Measurements from ENCODE around the gene LRRK2. TPM values are rescaled to one million over a fixed set of nuclear protein-coding genes. Genes with fewer than 3 reads are reported as not detected.

The LRRK2 gene
- total RNA-seq, 1 experiment from 2014 or later: 0.33 TPM

- CTCF ChIA-PET: no interaction called here
Observed at GRCh38 chr12:40338071-40338470, 113.3 kb downstream of the LRRK2 start.

GRCh38 chr12:40338621-40339020, 113.8 kb downstream of the LRRK2 start:
- Histone ChIP-seq H3K4me1 (ENCODE audit: insufficient read depth, low read length) (no peaks in the 10 kb centered on the region), H3K9me2 (replicated peaks; ENCODE audit: low read length) (no peaks in the 10 kb centered on the region), H3K27ac (ENCODE audit: low read length) (no peak overlapping the region), H3K36me3 (ENCODE audit: low read depth, low read length) (no peaks in the 10 kb centered on the region), H3K4me2 (ENCODE audit: low read length) (no peak overlapping the region), H3K79me2 (ENCODE audit: low read length) (no peaks in the 10 kb centered on the region), H3F3A (ENCODE audit: low read length, unreplicated experiment) (no peaks in the 10 kb centered on the region), H3K4me3 (ENCODE audit: low read length) (no peak overlapping the region), H2AFZ (ENCODE audit: low read length) (no peak overlapping the region), H3K9ac (ENCODE audit: low read length) (no peak overlapping the region), H4K20me1 (ENCODE audit: low read length) (no peaks in the 10 kb centered on the region), H3K9me3 (ENCODE audit: low read length) (no peaks in the 10 kb centered on the region), H3K27me3 (ENCODE audit: low read length) (peaks cover 9% of the 10 kb centered on the region)
- ATAC-seq: no peak
- POLR2A ChIA-PET (ENCODE audit: unreplicated experiment): no interaction called here
- no TSS peak for BruUV-seq (replicated peaks)
- CTCF ChIA-PET: no interaction called here
- intact Hi-C loops (cut with micrococcal nuclease): no loop called here
- no peak for DNase-seq
- TF ChIP-seq EZH2 (IDR thresholded peaks at IDR 0.05; ENCODE audit: low read length, unreplicated experiment) (no peak), CTCF (conservative IDR thresholded peaks at IDR 0.05; ENCODE audit: low read depth, low read length) (no peak), EZH2phosphoT487 (IDR thresholded peaks at IDR 0.05; ENCODE audit: borderline replicate concordance, low read length) (no peak)

More at GRCh38 chr12:40338071-40338470, 113.3 kb downstream of the LRRK2 start:
- Histone ChIP-seq H4K20me1 (ENCODE audit: low read length) (no peaks in the 10 kb centered on the region), H3F3A (ENCODE audit: low read length, unreplicated experiment) (no peaks in the 10 kb centered on the region), H3K4me2 (ENCODE audit: low read length) (no peak overlapping the region), H3K27ac (ENCODE audit: low read length) (no peak overlapping the region), H3K9ac (ENCODE audit: low read length) (no peak overlapping the region), H3K9me2 (replicated peaks; ENCODE audit: low read length) (no peaks in the 10 kb centered on the region), H3K79me2 (ENCODE audit: low read length) (no peaks in the 10 kb centered on the region), H3K36me3 (ENCODE audit: low read depth, low read length) (no peaks in the 10 kb centered on the region), H3K9me3 (ENCODE audit: low read length) (no peaks in the 10 kb centered on the region), H3K4me1 (ENCODE audit: insufficient read depth, low read length) (no peaks in the 10 kb centered on the region), H3K4me3 (ENCODE audit: low read length) (no peak overlapping the region), H2AFZ (ENCODE audit: low read length) (no peak overlapping the region), H3K27me3 (ENCODE audit: low read length) (peaks cover 5% of the 10 kb centered on the region; the same call in 1 of the 2 replicates)
- intact Hi-C loops (cut with micrococcal nuclease): no loop called here
- POLR2A ChIA-PET (ENCODE audit: unreplicated experiment): no interaction called here
- BruUV-seq (replicated peaks): no TSS peak
- TF ChIP-seq EZH2 (IDR thresholded peaks at IDR 0.05; ENCODE audit: low read length, unreplicated experiment) (no peak), CTCF (conservative IDR thresholded peaks at IDR 0.05; ENCODE audit: low read depth, low read length) (no peak)
- ATAC-seq (no peak), DNase-seq (no peak)

GRCh38 chr12:40342010-40342409, 117.2 kb downstream of the LRRK2 start:
- ChIA-PET POLR2A (ENCODE audit: unreplicated experiment) (no interaction called here), CTCF (no interaction called here)
- Histone ChIP-seq H3K4me1 (ENCODE audit: insufficient read depth, low read length) (no peaks in the 10 kb centered on the region), H3K27me3 (ENCODE audit: low read length) (peaks cover 9% of the 10 kb centered on the region), H3K79me2 (ENCODE audit: low read length) (no peaks in the 10 kb centered on the region), H3K27ac (ENCODE audit: low read length) (no peak overlapping the region), H4K20me1 (ENCODE audit: low read length) (no peaks in the 10 kb centered on the region), H3K4me2 (ENCODE audit: low read length) (no peak overlapping the region), H3K36me3 (ENCODE audit: low read depth, low read length) (no peaks in the 10 kb centered on the region), H2AFZ (ENCODE audit: low read length) (no peak overlapping the region), H3K9me3 (ENCODE audit: low read length) (no peaks in the 10 kb centered on the region), H3K9ac (ENCODE audit: low read length) (no peak overlapping the region), H3K4me3 (ENCODE audit: low read length) (no peak overlapping the region), H3K9me2 (replicated peaks; ENCODE audit: low read length) (no peaks in the 10 kb centered on the region), H3F3A (ENCODE audit: low read length, unreplicated experiment) (no peaks in the 10 kb centered on the region)
- intact Hi-C loops (cut with micrococcal nuclease): no loop called here
- ATAC-seq (no peak), DNase-seq (no peak)
- no peak for TF ChIP-seq CTCF (conservative IDR thresholded peaks at IDR 0.05; ENCODE audit: low read depth, low read length)
- no peak for TF ChIP-seq EZH2 (IDR thresholded peaks at IDR 0.05; ENCODE audit: low read length, unreplicated experiment)
- TF ChIP-seq EZH2phosphoT487 (IDR thresholded peaks at IDR 0.05; ENCODE audit: borderline replicate concordance, low read length): no peak
- BruUV-seq (replicated peaks): no TSS peak
